WTC11 (cell line): Measurements from ENCODE around the gene RNF151. TPM values are rescaled to one million over a fixed set of nuclear protein-coding genes. Genes with fewer than 3 reads are reported as not detected.

Experiments used
- ATAC-seq: fragments of 200-7000 bp; cut with Tn5 transposase; 2 replicates; pipeline ENCODE4 v1.10.0; 2021; ENCODE audit warnings: mild to moderate bottlenecking, moderate library complexity
- CTCF ChIA-PET: fragments of 300-600 bp; sonication (Branson Sonifier 250); formaldehyde crosslinking; loops from one replicate; lab custom pipeline; 2021; ENCODE audit warnings: antibody characterized with exemption; lab: Charles Lee
- POLR2A ChIA-PET: fragments of 350-600 bp; sonication (Branson Sonifier 250); formaldehyde crosslinking; loops from one replicate; lab custom pipeline; 2021; ENCODE audit warnings: antibody characterized with exemption; lab: Charles Lee
- DNase-seq: peaks from one replicate; pipeline ENCODE4 v3.0.0; 2021; ENCODE audit warnings: low spot score
- H3K27ac Mint-ChIP-seq: 2 replicates; pipeline ENCODE4 v1.8.0; 2021; ENCODE audit warnings: mixed read lengths
- H3K27me3 Mint-ChIP-seq: 2 replicates; pipeline ENCODE4 v1.8.0; 2021; ENCODE audit warnings: low read depth, mild to moderate bottlenecking, moderate library complexity, mixed read lengths
- H3K36me3 Mint-ChIP-seq: 2 replicates; pipeline ENCODE4 v1.8.0; 2021; ENCODE audit warnings: mixed read lengths
- H3K4me1 Mint-ChIP-seq: 2 replicates; pipeline ENCODE4 v1.8.0; 2022; ENCODE audit warnings: mixed read lengths
- H3K4me3 Mint-ChIP-seq: 2 replicates; pipeline ENCODE4 v1.8.0; 2021; ENCODE audit warnings: mild to moderate bottlenecking, moderate library complexity, mixed read lengths
- H3K9me3 Mint-ChIP-seq: 2 replicates; pipeline ENCODE4 v1.8.0; 2021; ENCODE audit warnings: mixed read lengths
- AFF4 ChIP-seq: sonication (generic); formaldehyde crosslinking; IDR thresholded peaks from 2 replicates; pipeline ENCODE4 v1.8.1; 2023; ENCODE audit warnings: mild to moderate bottlenecking, missing genetic modification reagents, borderline replicate concordance
- AR ChIP-seq: fragments of 250-450 bp; sonication (Bioruptor Pico); IDR thresholded peaks from 2 replicates; pipeline ENCODE4 v1.9.0; 2021; ENCODE audit warnings: mild to moderate bottlenecking
- E2F4 ChIP-seq: sonication (generic); formaldehyde crosslinking; IDR thresholded peaks from 2 replicates; pipeline ENCODE4 v1.8.1; 2022; ENCODE audit warnings: low read depth, mild to moderate bottlenecking, moderate library complexity, missing genetic modification reagents, borderline replicate concordance
- FOXJ3 ChIP-seq: sonication (generic); formaldehyde crosslinking; IDR thresholded peaks from 2 replicates; pipeline ENCODE4 v1.9.0; 2021; ENCODE audit warnings: missing genetic modification reagents, mild to moderate bottlenecking, borderline replicate concordance
- IRF2 ChIP-seq: sonication (generic); formaldehyde crosslinking; IDR thresholded peaks from 2 replicates; pipeline ENCODE4 v1.8.0; 2022; ENCODE audit warnings: low read depth, missing genetic modification reagents, borderline replicate concordance
- MLX ChIP-seq: sonication (generic); formaldehyde crosslinking; IDR thresholded peaks from 2 replicates; pipeline ENCODE4 v1.8.1; 2023; ENCODE audit warnings: mild to moderate bottlenecking, missing genetic modification reagents, moderate library complexity
- MXD4 ChIP-seq: fragments of 250-450 bp; sonication (Bioruptor Pico); IDR thresholded peaks from 2 replicates; pipeline ENCODE4 v1.8.0; 2021; ENCODE audit warnings: mild to moderate bottlenecking, moderate library complexity, borderline replicate concordance
- MYBL2 ChIP-seq: sonication (generic); formaldehyde crosslinking; IDR thresholded peaks from 2 replicates; pipeline ENCODE4 v1.8.1; 2023; ENCODE audit warnings: mild to moderate bottlenecking, moderate library complexity, missing genetic modification reagents
- NFATC4 ChIP-seq: fragments of 250-450 bp; sonication (Bioruptor Pico); IDR thresholded peaks from 2 replicates; pipeline ENCODE4 v1.9.0; 2021; ENCODE audit warnings: mild to moderate bottlenecking
- OVOL2 ChIP-seq: fragments of 250-450 bp; sonication (Bioruptor Pico); IDR thresholded peaks from 2 replicates; pipeline ENCODE4 v1.9.0; 2021; ENCODE audit warnings: mild to moderate bottlenecking, borderline replicate concordance
- PREB ChIP-seq: sonication (generic); formaldehyde crosslinking; IDR thresholded peaks from 2 replicates; pipeline ENCODE4 v1.8.1; 2022; ENCODE audit warnings: mild to moderate bottlenecking, missing genetic modification reagents, moderate library complexity, borderline replicate concordance
- SOX15 ChIP-seq: fragments of 250-450 bp; sonication (Bioruptor Pico); IDR thresholded peaks from 2 replicates; pipeline ENCODE4 v1.9.0; 2021; ENCODE audit warnings: mild to moderate bottlenecking
- SP1 ChIP-seq: sonication (generic); formaldehyde crosslinking; conservative IDR thresholded peaks from 2 replicates; pipeline ENCODE4 v1.8.1; 2022; ENCODE audit warnings: missing genetic modification reagents
- STAT6 ChIP-seq: sonication (generic); formaldehyde crosslinking; conservative IDR thresholded peaks from 2 replicates; pipeline ENCODE4 v1.8.1; 2023; ENCODE audit warnings: mild to moderate bottlenecking, low read depth, missing genetic modification reagents, moderate library complexity
- TEAD1 ChIP-seq: sonication (generic); formaldehyde crosslinking; IDR thresholded peaks from 2 replicates; pipeline ENCODE4 v1.8.0; 2022; ENCODE audit warnings: mild to moderate bottlenecking, missing genetic modification reagents
- TEAD4 ChIP-seq: sonication (generic); formaldehyde crosslinking; IDR thresholded peaks from 2 replicates; pipeline ENCODE4 v1.8.0; 2022; ENCODE audit warnings: mild to moderate bottlenecking, missing genetic modification reagents
- ZNF121 ChIP-seq: sonication (generic); formaldehyde crosslinking; IDR thresholded peaks from 2 replicates; pipeline ENCODE4 v1.8.0; 2023; ENCODE audit warnings: missing genetic modification reagents
- ZNF423 ChIP-seq: fragments of 250-450 bp; sonication (Bioruptor Pico); IDR thresholded peaks from 2 replicates; pipeline ENCODE4 v2.1.2; 2022; ENCODE audit warnings: mild to moderate bottlenecking, moderate library complexity
- total RNA-seq: library from RNA; stranded (reverse); gene quantifications from 3 replicates; pipeline ENCODE4 v1.2.3, GENCODE V29; 2021
- TF ChIP-seq, protein P1 (sequence below): sonication (generic); formaldehyde crosslinking; IDR thresholded peaks from 2 replicates; pipeline ENCODE4 v1.8.0; 2022; ENCODE audit warnings: mild to moderate bottlenecking, missing genetic modification reagents
- TF ChIP-seq, protein P2 (sequence below): sonication (generic); formaldehyde crosslinking; conservative IDR thresholded peaks from 2 replicates; pipeline ENCODE4 v1.8.1; 2022; ENCODE audit warnings: mild to moderate bottlenecking, missing genetic modification reagents

Gene RNF151
- total RNA-seq, 1 experiment from 2014 or later: 0.31 TPM

DNA sequence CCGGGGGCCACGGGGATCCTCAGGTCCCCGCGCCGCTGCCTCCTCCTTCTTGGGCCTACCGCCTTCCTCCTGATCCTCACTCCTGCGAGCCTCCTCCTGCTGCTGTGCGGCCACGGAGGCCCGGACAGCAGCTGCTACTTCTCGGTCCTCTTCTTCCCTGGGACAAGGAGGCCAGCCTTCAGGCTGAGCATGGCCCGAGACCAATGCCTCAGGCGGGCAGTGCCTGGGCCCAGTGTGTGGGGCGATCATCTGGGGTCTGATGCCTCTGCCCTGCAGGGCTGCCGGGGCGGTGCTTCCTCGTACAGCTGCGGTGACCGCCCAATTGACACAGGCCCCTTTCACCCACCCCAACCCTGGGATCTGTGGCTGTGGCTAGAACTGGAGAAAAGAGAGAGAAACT lies 34.4 kb downstream of the RNF151 start:
- H3K4me1 Mint-ChIP-seq: peaks cover 14% of the 10 kb centered on the region

More for the DNA sequence above, 34.4 kb downstream of the RNF151 start:
- Mint-ChIP-seq H3K27ac (no peak overlapping the region), H3K4me3 (no peak overlapping the region), H3K9me3 (no peaks in the 10 kb centered on the region), H3K36me3 (peaks cover 24% of the 10 kb centered on the region), H3K27me3 (no peaks in the 10 kb centered on the region)
- ATAC-seq (no peak), DNase-seq (no peak)
- TF ChIP-seq ZNF121 (CRISPR knock-in tag) (no peak), NFATC4 (CRISPR knock-in tag) (no peak), TEAD1 (no peak), PREB (CRISPR knock-in tag) (no peak), FOXJ3 (CRISPR knock-in tag) (no peak), SP1 (CRISPR knock-in tag) (no peak), IRF2 (no peak), SOX15 (CRISPR knock-in tag) (no peak), ZNF423 (CRISPR knock-in tag) (no peak), MYBL2 (CRISPR knock-in tag) (no peak), AFF4 (CRISPR knock-in tag) (no peak), E2F4 (no peak), OVOL2 (CRISPR knock-in tag) (no peak), MXD4 (CRISPR knock-in tag) (no peak), TEAD4 (CRISPR knock-in tag) (no peak), MLX (CRISPR knock-in tag) (no peak), AR (CRISPR knock-in tag) (no peak), STAT6 (CRISPR knock-in tag) (no peak)
- TF ChIP-seq, protein P1, sequence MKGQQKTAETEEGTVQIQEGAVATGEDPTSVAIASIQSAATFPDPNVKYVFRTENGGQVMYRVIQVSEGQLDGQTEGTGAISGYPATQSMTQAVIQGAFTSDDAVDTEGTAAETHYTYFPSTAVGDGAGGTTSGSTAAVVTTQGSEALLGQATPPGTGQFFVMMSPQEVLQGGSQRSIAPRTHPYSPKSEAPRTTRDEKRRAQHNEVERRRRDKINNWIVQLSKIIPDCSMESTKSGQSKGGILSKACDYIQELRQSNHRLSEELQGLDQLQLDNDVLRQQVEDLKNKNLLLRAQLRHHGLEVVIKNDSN (CRISPR knock-in tag): no peak
- TF ChIP-seq, protein P2, sequence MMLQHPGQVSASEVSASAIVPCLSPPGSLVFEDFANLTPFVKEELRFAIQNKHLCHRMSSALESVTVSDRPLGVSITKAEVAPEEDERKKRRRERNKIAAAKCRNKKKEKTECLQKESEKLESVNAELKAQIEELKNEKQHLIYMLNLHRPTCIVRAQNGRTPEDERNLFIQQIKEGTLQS (CRISPR knock-in tag): no peak
- POLR2A ChIA-PET: no interaction called here
- CTCF ChIA-PET: interaction anchor here (1.0 to 1.9 kb wide), 3 partner anchors 9 to 27 kb away, joined by 3 to 6 read pairs (median 3); no protein-coding TSS in a partner anchor
